Measurements from ENCODE around the gene AGBL4.

The AGBL4 gene

GRCh38 chr1:48771561-48771960 lies 1252.2 kb downstream of the AGBL4 start:
- no peak for DNase-seq (ENCODE audit: low spot score)
- Mint-ChIP-seq H3K27me3 (ENCODE audit: low read depth) (peaks cover 3% of the 10 kb centered on the region), H3K9me3 (no peaks in the 10 kb centered on the region), H3K36me3 (ENCODE audit: low read depth) (peaks cover 7% of the 10 kb centered on the region), H3K4me1 (ENCODE audit: low read depth) (peaks cover 20% of the 10 kb centered on the region), H3K4me3 (no peak overlapping the region), H3K27ac (no peak overlapping the region)

GRCh38 chr1:48767975-48768510 lies 1255.7 kb downstream of the AGBL4 start:
- Mint-ChIP-seq H3K36me3 (ENCODE audit: low read depth) (peaks cover 16% of the 10 kb centered on the region), H3K27ac (no peak overlapping the region), H3K9me3 (no peaks in the 10 kb centered on the region), H3K4me1 (ENCODE audit: low read depth) (peaks cover 12% of the 10 kb centered on the region), H3K27me3 (ENCODE audit: low read depth) (no peaks in the 10 kb centered on the region), H3K4me3 (no peak overlapping the region)
- no peak for DNase-seq (ENCODE audit: low spot score)

- Mint-ChIP-seq H3K27ac (no peak overlapping the region), H3K4me3 (no peak overlapping the region), H3K9me3 (no peaks in the 10 kb centered on the region), H3K36me3 (ENCODE audit: low read depth) (peaks cover 12% of the 10 kb centered on the region), H3K4me1 (ENCODE audit: low read depth) (peaks cover 9% of the 10 kb centered on the region), H3K27me3 (ENCODE audit: low read depth) (no peaks in the 10 kb centered on the region)
- DNase-seq (ENCODE audit: low spot score), result no peak
These were observed 1258.4 kb downstream of the AGBL4 start for GRCh38 chr1:48765335-48765734.

GRCh38 chr1:48761986-48762385 lies 1261.8 kb downstream of the AGBL4 start:
- H3K4me1 Mint-ChIP-seq (ENCODE audit: low read depth), result peaks cover 15% of the 10 kb centered on the region
- H3K36me3 Mint-ChIP-seq (ENCODE audit: low read depth), result peaks cover 15% of the 10 kb centered on the region
- no peaks in the 10 kb centered on the region for H3K9me3 Mint-ChIP-seq
- no peak for DNase-seq (ENCODE audit: low spot score)
- no peak overlapping the region for H3K4me3 Mint-ChIP-seq
- no peak overlapping the region for H3K27ac Mint-ChIP-seq
- H3K27me3 Mint-ChIP-seq (ENCODE audit: low read depth), result no peaks in the 10 kb centered on the region

- no peak overlapping the region for H3K4me3 Mint-ChIP-seq
- DNase-seq (ENCODE audit: low spot score), result no peak
- H3K27me3 Mint-ChIP-seq (ENCODE audit: low read depth), result no peaks in the 10 kb centered on the region
- H3K27ac Mint-ChIP-seq, result no peak overlapping the region
- peaks cover 17% of the 10 kb centered on the region for H3K4me1 Mint-ChIP-seq (ENCODE audit: low read depth)
- H3K36me3 Mint-ChIP-seq (ENCODE audit: low read depth), result peaks cover 15% of the 10 kb centered on the region
- H3K9me3 Mint-ChIP-seq, result no peaks in the 10 kb centered on the region
These were observed 1262.3 kb downstream of the AGBL4 start for GRCh38 chr1:48761411-48761810.

- no peak overlapping the region for H3K27ac Mint-ChIP-seq
- H3K4me3 Mint-ChIP-seq, result no peak overlapping the region
- no peak for DNase-seq (ENCODE audit: low spot score)
- peaks cover 17% of the 10 kb centered on the region for H3K4me1 Mint-ChIP-seq (ENCODE audit: low read depth)
- H3K27me3 Mint-ChIP-seq (ENCODE audit: low read depth), result no peaks in the 10 kb centered on the region
- no peaks in the 10 kb centered on the region for H3K9me3 Mint-ChIP-seq
- peaks cover 14% of the 10 kb centered on the region for H3K36me3 Mint-ChIP-seq (ENCODE audit: low read depth)
These were observed 1262.9 kb downstream of the AGBL4 start for GRCh38 chr1:48760857-48761256.

- Mint-ChIP-seq H3K9me3 (no peaks in the 10 kb centered on the region), H3K27me3 (ENCODE audit: low read depth) (no peaks in the 10 kb centered on the region), H3K4me3 (no peak overlapping the region), H3K36me3 (ENCODE audit: low read depth) (peaks cover 9% of the 10 kb centered on the region), H3K27ac (no peak overlapping the region), H3K4me1 (ENCODE audit: low read depth) (peaks cover 15% of the 10 kb centered on the region)
- DNase-seq (ENCODE audit: low spot score), result no peak
These were observed 1264.8 kb downstream of the AGBL4 start for GRCh38 chr1:48758976-48759375.

- Mint-ChIP-seq H3K27ac (no peak overlapping the region), H3K4me3 (no peak overlapping the region), H3K9me3 (no peaks in the 10 kb centered on the region), H3K36me3 (ENCODE audit: low read depth) (peaks cover 9% of the 10 kb centered on the region), H3K4me1 (ENCODE audit: low read depth) (peaks cover 15% of the 10 kb centered on the region), H3K27me3 (ENCODE audit: low read depth) (no peaks in the 10 kb centered on the region)
- DNase-seq (ENCODE audit: low spot score), result no peak
These were observed 1266.4 kb downstream of the AGBL4 start for GRCh38 chr1:48757363-48757762.

- peaks cover 15% of the 10 kb centered on the region for H3K4me1 Mint-ChIP-seq (ENCODE audit: low read depth)
- H3K36me3 Mint-ChIP-seq (ENCODE audit: low read depth), result peaks cover 9% of the 10 kb centered on the region
- H3K9me3 Mint-ChIP-seq, result no peaks in the 10 kb centered on the region
- no peak overlapping the region for H3K4me3 Mint-ChIP-seq
- no peaks in the 10 kb centered on the region for H3K27me3 Mint-ChIP-seq (ENCODE audit: low read depth)
- no peak overlapping the region for H3K27ac Mint-ChIP-seq
- DNase-seq (ENCODE audit: low spot score), result no peak
These were observed 1267.0 kb downstream of the AGBL4 start for GRCh38 chr1:48756683-48757316.

- H3K4me3 Mint-ChIP-seq, result no peak overlapping the region
- H3K36me3 Mint-ChIP-seq (ENCODE audit: low read depth), result peaks cover 6% of the 10 kb centered on the region
- H3K27me3 Mint-ChIP-seq (ENCODE audit: low read depth), result no peaks in the 10 kb centered on the region
- peaks cover 6% of the 10 kb centered on the region for H3K4me1 Mint-ChIP-seq (ENCODE audit: low read depth)
- H3K9me3 Mint-ChIP-seq, result no peaks in the 10 kb centered on the region
- no peak overlapping the region for H3K27ac Mint-ChIP-seq
- DNase-seq (ENCODE audit: low spot score), result no peak
These were observed 1270.5 kb downstream of the AGBL4 start for GRCh38 chr1:48753293-48753692.

- H3K9me3 Mint-ChIP-seq, result no peaks in the 10 kb centered on the region
- H3K4me3 Mint-ChIP-seq, result no peak overlapping the region
- no peaks in the 10 kb centered on the region for H3K4me1 Mint-ChIP-seq (ENCODE audit: low read depth)
- H3K27me3 Mint-ChIP-seq (ENCODE audit: low read depth), result no peaks in the 10 kb centered on the region
- DNase-seq (ENCODE audit: low spot score), result no peak
- H3K27ac Mint-ChIP-seq, result no peak overlapping the region
- no peaks in the 10 kb centered on the region for H3K36me3 Mint-ChIP-seq (ENCODE audit: low read depth)
These were observed 1273.6 kb downstream of the AGBL4 start for GRCh38 chr1:48750109-48750508.

- Mint-ChIP-seq H3K9me3 (no peaks in the 10 kb centered on the region), H3K27ac (no peak overlapping the region), H3K36me3 (ENCODE audit: low read depth) (no peaks in the 10 kb centered on the region), H3K27me3 (ENCODE audit: low read depth) (no peaks in the 10 kb centered on the region), H3K4me3 (no peak overlapping the region), H3K4me1 (ENCODE audit: low read depth) (no peaks in the 10 kb centered on the region)
- no peak for DNase-seq (ENCODE audit: low spot score)
These were observed 1274.7 kb downstream of the AGBL4 start for GRCh38 chr1:48749068-48749467.

GRCh38 chr1:48746906-48747305 lies 1276.8 kb downstream of the AGBL4 start:
- Mint-ChIP-seq H3K9me3 (no peaks in the 10 kb centered on the region), H3K27me3 (ENCODE audit: low read depth) (no peaks in the 10 kb centered on the region), H3K27ac (no peak overlapping the region), H3K4me3 (no peak overlapping the region), H3K36me3 (ENCODE audit: low read depth) (no peaks in the 10 kb centered on the region), H3K4me1 (ENCODE audit: low read depth) (no peaks in the 10 kb centered on the region)
- no peak for DNase-seq (ENCODE audit: low spot score)

- H3K36me3 Mint-ChIP-seq (ENCODE audit: low read depth), result peaks cover 3% of the 10 kb centered on the region
- H3K4me1 Mint-ChIP-seq (ENCODE audit: low read depth), result no peaks in the 10 kb centered on the region
- H3K27me3 Mint-ChIP-seq (ENCODE audit: low read depth), result no peaks in the 10 kb centered on the region
- H3K9me3 Mint-ChIP-seq, result no peaks in the 10 kb centered on the region
- no peak overlapping the region for H3K4me3 Mint-ChIP-seq
- H3K27ac Mint-ChIP-seq, result no peak overlapping the region
- no peak for DNase-seq (ENCODE audit: low spot score)
These were observed 1279.7 kb downstream of the AGBL4 start for GRCh38 chr1:48744032-48744431.

- DNase-seq (ENCODE audit: low spot score), result no peak
- Mint-ChIP-seq H3K4me3 (no peak overlapping the region), H3K27me3 (ENCODE audit: low read depth) (no peaks in the 10 kb centered on the region), H3K4me1 (ENCODE audit: low read depth) (no peaks in the 10 kb centered on the region), H3K9me3 (no peaks in the 10 kb centered on the region), H3K27ac (no peak overlapping the region), H3K36me3 (ENCODE audit: low read depth) (peaks cover 3% of the 10 kb centered on the region)
These were observed 1280.3 kb downstream of the AGBL4 start for GRCh38 chr1:48743480-48743879.
